Measurements from ENCODE around the gene GPHN. TPM values are rescaled to one million over a fixed set of nuclear protein-coding genes. Genes with fewer than 3 reads are reported as not detected.

Gene GPHN
- total and polyA plus RNA-seq, 2 donors (not counting 3 experiments of a cell fraction or from before 2014, with no cell fraction given), result 5.1 to 23.2 TPM

DNA sequence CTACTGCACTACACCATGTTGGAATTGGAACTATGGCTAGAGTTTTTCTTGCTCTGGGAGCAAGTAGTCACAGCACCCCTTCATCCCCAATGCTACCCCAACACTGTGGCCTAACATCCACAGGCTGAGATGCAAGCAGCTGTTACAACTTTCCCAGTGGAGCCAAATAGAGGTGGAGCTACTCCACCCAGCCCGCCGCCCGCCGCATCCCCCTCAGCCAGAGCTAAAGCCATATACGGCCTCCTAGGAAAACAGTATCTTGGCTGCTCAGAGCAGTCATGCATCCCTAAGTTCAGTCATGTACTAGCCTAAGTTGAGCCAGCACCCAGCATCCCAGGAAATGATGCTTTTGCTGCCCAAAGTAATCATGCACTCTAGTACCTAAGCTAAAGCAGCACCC, 664.1 kb downstream of the GPHN start:
- Histone ChIP-seq H3K9ac (replicated peaks; ENCODE audit: extremely low read depth, insufficient read depth, low read length) (no peak overlapping the region), H4K20me1 (replicated peaks; ENCODE audit: control insufficient read depth, extremely low read depth, insufficient read depth, low read length) (no peaks in the 10 kb centered on the region), H3K9me3 (replicated peaks; ENCODE audit: control insufficient read depth, insufficient read depth, low read length) (no peaks in the 10 kb centered on the region), H3K27ac (ENCODE audit: insufficient read depth, low read depth, low read length) (no peak overlapping the region), H3K79me2 (ENCODE audit: control insufficient read depth, insufficient read depth, low read length) (no peaks in the 10 kb centered on the region), H3K4me1 (ENCODE audit: control insufficient read depth, extremely low read depth, insufficient read depth, low read length) (no peaks in the 10 kb centered on the region), H3K27me3 (ENCODE audit: control insufficient read depth in 2 of 2, insufficient read depth in 2 of 2, low read length in 2 of 2) (no peaks in the 10 kb centered on the region), H3K36me3 (ENCODE audit: control insufficient read depth in 2 of 2, extremely low read depth in 1 of 2, insufficient read depth in 2 of 2, low read length in 2 of 2) (no peaks in the 10 kb centered on the region), H3K4me2 (ENCODE audit: insufficient read depth, low read length) (no peak overlapping the region), H3K4me3 (replicated peaks in 1 of 3; ENCODE audit: insufficient read depth in 1 of 3, low read depth in 1 of 3, low read length in 3 of 3) (no peak overlapping the region), H3K9me1 (replicated peaks; ENCODE audit: control insufficient read depth, extremely low read depth, insufficient read depth, low read length) (no peaks in the 10 kb centered on the region), H2AFZ (ENCODE audit: low read depth, low read length) (no peak overlapping the region)
- BruUV-seq (replicated peaks), result no TSS peak
- CTCF ChIA-PET, result interaction anchor here (2.0 to 2.5 kb wide), 2 partner anchors 114 kb away, joined by 9 to 13 read pairs; no protein-coding TSS in a partner anchor
- TF ChIP-seq JUN (IDR thresholded peaks at IDR 0.05; ENCODE audit: borderline replicate concordance, insufficient read depth, insufficient read length, low read depth), result no peak
- TF ChIP-seq FOS (IDR thresholded peaks at IDR 0.05; ENCODE audit: borderline replicate concordance, insufficient read depth, low read length), result no peak
- no peak for TF ChIP-seq POLR2A (IDR thresholded peaks at IDR 0.05; ENCODE audit: low read depth, low read length)
- TF ChIP-seq POLR2AphosphoS5 (IDR thresholded peaks at IDR 0.05; ENCODE audit: insufficient read depth, low read depth, low read length), result no peak
- TF ChIP-seq GATA2 (IDR thresholded peaks at IDR 0.05; ENCODE audit: insufficient read depth, insufficient read length, low read depth, low read length), result no peak
- no peak for TF ChIP-seq EZH2 (IDR thresholded peaks at IDR 0.05; ENCODE audit: borderline replicate concordance, low read depth, low read length, severe bottlenecking)
- no peak for TF ChIP-seq MYC (IDR thresholded peaks at IDR 0.05; ENCODE audit: low read depth, low read length)
- TF ChIP-seq MAX (IDR thresholded peaks at IDR 0.05; ENCODE audit: insufficient read depth, insufficient read length), result no peak
- TF ChIP-seq CTCF (IDR thresholded peaks at IDR 0.05; ENCODE audit: extremely low read depth in 1 of 2, insufficient read depth in 1 of 2, low read depth in 1 of 2, low read length in 2 of 2), result no peak
- FAIRE-seq, result no peak
- no peak for DNase-seq (ENCODE audit: low read depth, low spot score)
- intact Hi-C loops (cut with micrococcal nuclease), result no loop called here
- POLR2A ChIA-PET, result no interaction called here
- dilution Hi-C loops (cut with MboI; ENCODE audit: extremely low pct_ligation_motif_present, low sequenced_read_pairs), result no loop called here
